ENCODE results near the gene RNF31.
A peak's percentile ranks its signal among the peaks of the same experiment; 100 is the strongest.

RNF31 gene

GRCh38 chr14:24159777-24160498, 12.6 kb downstream of the RNF31 start:
- Histone ChIP-seq H3K4me3 (ENCODE audit: low read length) (no peak overlapping the region), H3K79me2 (ENCODE audit: low read length) (peaks cover 20% of the 10 kb centered on the region), H4K20me1 (ENCODE audit: insufficient read depth, low read length) (no peaks in the 10 kb centered on the region), H3K27ac (ENCODE audit: low read length) (peak overlapping the region; percentile 72), H3K4me2 (ENCODE audit: low read length) (no peak overlapping the region), H3K9ac (ENCODE audit: low read length) (no peak overlapping the region), H2AFZ (ENCODE audit: low read depth, low read length) (no peak overlapping the region), H3K4me1 (ENCODE audit: low read length) (peaks cover 15% of the 10 kb centered on the region), H3K27me3 (ENCODE audit: low read depth, low read length) (no peaks in the 10 kb centered on the region), H3K36me3 (replicated peaks; ENCODE audit: low read depth, low read length) (peaks cover 54% of the 10 kb centered on the region), H3K9me3 (ENCODE audit: insufficient read depth, low read length) (no peaks in the 10 kb centered on the region)
- TF ChIP-seq, protein P1, sequence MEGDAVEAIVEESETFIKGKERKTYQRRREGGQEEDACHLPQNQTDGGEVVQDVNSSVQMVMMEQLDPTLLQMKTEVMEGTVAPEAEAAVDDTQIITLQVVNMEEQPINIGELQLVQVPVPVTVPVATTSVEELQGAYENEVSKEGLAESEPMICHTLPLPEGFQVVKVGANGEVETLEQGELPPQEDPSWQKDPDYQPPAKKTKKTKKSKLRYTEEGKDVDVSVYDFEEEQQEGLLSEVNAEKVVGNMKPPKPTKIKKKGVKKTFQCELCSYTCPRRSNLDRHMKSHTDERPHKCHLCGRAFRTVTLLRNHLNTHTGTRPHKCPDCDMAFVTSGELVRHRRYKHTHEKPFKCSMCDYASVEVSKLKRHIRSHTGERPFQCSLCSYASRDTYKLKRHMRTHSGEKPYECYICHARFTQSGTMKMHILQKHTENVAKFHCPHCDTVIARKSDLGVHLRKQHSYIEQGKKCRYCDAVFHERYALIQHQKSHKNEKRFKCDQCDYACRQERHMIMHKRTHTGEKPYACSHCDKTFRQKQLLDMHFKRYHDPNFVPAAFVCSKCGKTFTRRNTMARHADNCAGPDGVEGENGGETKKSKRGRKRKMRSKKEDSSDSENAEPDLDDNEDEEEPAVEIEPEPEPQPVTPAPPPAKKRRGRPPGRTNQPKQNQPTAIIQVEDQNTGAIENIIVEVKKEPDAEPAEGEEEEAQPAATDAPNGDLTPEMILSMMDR (IDR thresholded peaks at IDR 0.05; ENCODE audit: low read depth, low read length) = no peak
- no peak for TF ChIP-seq EZH2phosphoT487 (IDR thresholded peaks at IDR 0.05; ENCODE audit: low read depth)

GRCh38 chr14:24160499-24160849, 13.2 kb downstream of the RNF31 start:
- no peaks in the 10 kb centered on the region for H3K27me3 ChIP-seq (ENCODE audit: low read depth, low read length)
- H4K20me1 ChIP-seq (ENCODE audit: insufficient read depth, low read length) = no peaks in the 10 kb centered on the region
- no peak overlapping the region for H2AFZ ChIP-seq (ENCODE audit: low read depth, low read length)
- no peak for TF ChIP-seq EZH2phosphoT487 (IDR thresholded peaks at IDR 0.05; ENCODE audit: low read depth)
- TF ChIP-seq, protein P1 (IDR thresholded peaks at IDR 0.05; ENCODE audit: low read depth, low read length) = no peak
- peak overlapping the region; percentile 72 for H3K27ac ChIP-seq (ENCODE audit: low read length)
- H3K36me3 ChIP-seq (replicated peaks; ENCODE audit: low read depth, low read length) = peaks cover 54% of the 10 kb centered on the region
- peak overlapping the region; percentile 47; the same call in 1 of the 2 replicates for H3K9ac ChIP-seq (ENCODE audit: low read length)
- peak overlapping the region; percentile 42 for H3K4me2 ChIP-seq (ENCODE audit: low read length)
- H3K9me3 ChIP-seq (ENCODE audit: insufficient read depth, low read length) = no peaks in the 10 kb centered on the region
- peaks cover 15% of the 10 kb centered on the region for H3K4me1 ChIP-seq (ENCODE audit: low read length)
- no peak overlapping the region for H3K4me3 ChIP-seq (ENCODE audit: low read length)
- peaks cover 20% of the 10 kb centered on the region for H3K79me2 ChIP-seq (ENCODE audit: low read length)

DNA sequence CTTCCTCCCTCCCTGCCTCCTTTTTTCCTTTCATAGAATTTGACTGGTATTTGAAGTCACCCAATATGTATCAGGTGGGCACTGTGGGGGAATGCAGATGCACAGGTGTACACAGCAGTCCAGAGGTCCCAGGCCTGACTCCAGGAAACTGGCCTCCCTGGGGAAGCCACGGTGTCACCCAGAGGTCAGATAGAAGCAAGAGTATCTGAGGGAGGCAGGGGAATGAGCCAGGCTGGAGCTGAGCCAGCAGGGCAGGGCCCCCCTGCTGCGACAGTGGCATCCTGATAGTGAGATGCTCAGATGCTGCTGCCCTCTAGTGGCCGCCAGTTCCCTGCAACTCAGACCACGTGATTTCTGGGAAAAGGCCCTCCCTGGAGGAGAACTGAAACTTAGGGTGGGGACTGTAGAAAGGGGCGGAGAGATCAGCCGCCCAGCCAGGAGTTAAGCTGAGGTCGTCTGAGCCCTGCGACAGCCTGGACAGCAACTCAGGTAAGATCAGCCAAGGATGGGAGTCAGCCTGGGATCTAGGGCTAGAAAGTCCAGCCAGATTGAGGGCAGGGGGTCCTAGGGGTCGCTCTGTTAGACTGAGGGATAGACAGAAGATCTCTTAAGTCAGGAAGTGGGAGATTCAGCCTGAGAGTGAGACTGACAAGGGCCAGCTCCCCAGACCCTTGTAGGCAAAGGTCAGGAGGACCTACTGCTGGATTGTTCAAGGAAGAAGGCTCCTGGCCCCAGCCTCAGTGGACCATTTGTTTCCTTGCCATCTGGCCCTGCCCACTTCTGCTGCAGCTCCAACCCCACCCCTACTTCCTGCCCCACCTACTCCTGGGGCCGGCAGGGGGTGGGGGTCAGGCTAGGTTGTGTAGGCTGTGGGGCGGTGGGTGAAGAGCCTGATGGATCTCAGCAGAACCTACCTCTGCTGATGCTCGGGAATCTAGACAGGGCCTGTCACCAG, 13.8 kb downstream of the RNF31 start, which contains the start of gene IRF9:
TSS of gene IRF9 (plus strand) at position 416 of the 955 bp plus-strand sequence. CDS start 880 bp downstream, outside the sequence.
- H3K27me3 ChIP-seq (ENCODE audit: low read depth, low read length) = no peaks in the 10 kb centered on the region
- H4K20me1 ChIP-seq (ENCODE audit: insufficient read depth, low read length) = no peaks in the 10 kb centered on the region
- H2AFZ ChIP-seq (ENCODE audit: low read depth, low read length) = no peak within 1 kb of the TSS; the same call in 1 of the 2 replicates
- H3K9ac ChIP-seq (ENCODE audit: low read length) = peak within 1 kb of the TSS; percentile 90
- H3K9me3 ChIP-seq (ENCODE audit: insufficient read depth, low read length) = no peaks in the 10 kb centered on the region
- peak within 1 kb of the TSS; percentile 80 for H3K4me3 ChIP-seq (ENCODE audit: low read length)
- TF ChIP-seq EZH2phosphoT487 (IDR thresholded peaks at IDR 0.05; ENCODE audit: low read depth) = no peak
- TF ChIP-seq, protein P1 (IDR thresholded peaks at IDR 0.05; ENCODE audit: low read depth, low read length) = peak; percentile 91
- H3K79me2 ChIP-seq (ENCODE audit: low read length) = peaks cover 20% of the 10 kb centered on the region
- peaks cover 15% of the 10 kb centered on the region for H3K4me1 ChIP-seq (ENCODE audit: low read length)
- H3K4me2 ChIP-seq (ENCODE audit: low read length) = peak within 1 kb of the TSS; percentile 85
- H3K27ac ChIP-seq (ENCODE audit: low read length) = peak within 1 kb of the TSS; percentile 83
- H3K36me3 ChIP-seq (replicated peaks; ENCODE audit: low read depth, low read length) = peaks cover 54% of the 10 kb centered on the region

GRCh38 chr14:24162093-24162492, 14.8 kb downstream of the RNF31 start:
- Histone ChIP-seq H3K4me3 (ENCODE audit: low read length) (peak overlapping the region; percentile 80), H3K4me1 (ENCODE audit: low read length) (peaks cover 15% of the 10 kb centered on the region), H3K36me3 (replicated peaks; ENCODE audit: low read depth, low read length) (peaks cover 53% of the 10 kb centered on the region), H3K9me3 (ENCODE audit: insufficient read depth, low read length) (no peaks in the 10 kb centered on the region), H3K4me2 (ENCODE audit: low read length) (peak overlapping the region; percentile 85), H3K27me3 (ENCODE audit: low read depth, low read length) (no peaks in the 10 kb centered on the region), H3K79me2 (ENCODE audit: low read length) (peaks cover 20% of the 10 kb centered on the region), H2AFZ (ENCODE audit: low read depth, low read length) (no peak overlapping the region), H3K27ac (ENCODE audit: low read length) (peak overlapping the region; percentile 83), H3K9ac (ENCODE audit: low read length) (peak overlapping the region; percentile 90), H4K20me1 (ENCODE audit: insufficient read depth, low read length) (no peaks in the 10 kb centered on the region)
- TF ChIP-seq EZH2phosphoT487 (IDR thresholded peaks at IDR 0.05; ENCODE audit: low read depth) = no peak
- TF ChIP-seq, protein P1 (IDR thresholded peaks at IDR 0.05; ENCODE audit: low read depth, low read length) = no peak

Data from OCI-LY3 (cell line).